GM23338 (cell line): ENCODE results near the gene NDUFS5. TPM values are rescaled to one million over a fixed set of nuclear protein-coding genes. Genes with fewer than 3 reads are reported as not detected.
A peak's percentile ranks its signal among the peaks of the same experiment; 100 is the strongest.

Source experiments
- ATAC-seq: fragments of 200-7000 bp; cut with Tn5 transposase; 3 replicates; pipeline ENCODE4 v1.9.1; 2020
- DNase-seq: peaks from one replicate; pipeline ENCODE4 v3.0.0-alpha.2; 2015; ENCODE audit warnings: low spot score
- H2AFZ ChIP-seq: fragments of 200-600 bp; sonication (generic); 2 replicates; pipeline ENCODE4 v1.8.0; 2016; ENCODE audit warnings: antibody characterized with exemption, mild to moderate bottlenecking, moderate library complexity
- H3F3A ChIP-seq: fragments of 200-600 bp; sonication (generic); replicated peaks from 2 replicates; pipeline ENCODE4 v1.8.0; 2017; ENCODE audit warnings: antibody characterized with exemption, mixed run types, low read depth
- H3K27ac ChIP-seq: fragments of 200-600 bp; sonication (generic); 2 replicates; pipeline ENCODE4 v1.6.1; 2016; ENCODE audit warnings: low read depth
- H3K27me3 ChIP-seq: fragments of 200-600 bp; sonication (generic); 2 replicates; pipeline ENCODE4 v1.8.0; 2016; ENCODE audit warnings: mild to moderate bottlenecking, mixed run types, moderate library complexity; ENCODE audit not compliant: insufficient read depth
- H3K36me3 ChIP-seq: fragments of 200-600 bp; sonication (generic); 2 replicates; pipeline ENCODE4 v1.8.0; 2016; ENCODE audit warnings: mild to moderate bottlenecking; ENCODE audit not compliant: insufficient read depth
- H3K4me1 ChIP-seq: fragments of 200-600 bp; sonication (generic); 2 replicates; pipeline ENCODE4 v1.8.0; 2016; ENCODE audit warnings: mild to moderate bottlenecking, moderate library complexity; ENCODE audit not compliant: insufficient read depth
- H3K4me2 ChIP-seq: fragments of 200-600 bp; sonication (generic); 2 replicates; pipeline ENCODE4 v1.7.1; 2017; ENCODE audit warnings: mixed run types
- H3K4me3 ChIP-seq: fragments of 200-600 bp; sonication (generic); 2 replicates; pipeline ENCODE4 v1.6.1; 2016; ENCODE audit warnings: mixed run types
- H3K79me2 ChIP-seq: fragments of 200-600 bp; sonication (generic); replicated peaks from 2 replicates; pipeline ENCODE4 v1.8.0; 2017; ENCODE audit warnings: mild to moderate bottlenecking; ENCODE audit not compliant: insufficient read depth
- H3K9me2 ChIP-seq: fragments of 200-600 bp; sonication (generic); 2 replicates; pipeline ENCODE4 v1.8.0; 2017; ENCODE audit not compliant: insufficient read depth
- H4K20me1 ChIP-seq: fragments of 200-600 bp; sonication (generic); replicated peaks from 2 replicates; pipeline ENCODE4 v1.8.0; 2017; ENCODE audit warnings: mild to moderate bottlenecking; ENCODE audit not compliant: insufficient read depth
- H3K27ac Mint-ChIP-seq: 2 replicates; pipeline ENCODE4 v1.8.0; 2020; ENCODE audit warnings: inconsistent platforms, mild to moderate bottlenecking, moderate library complexity, mixed read lengths
- H3K27me3 Mint-ChIP-seq: 3 replicates; pipeline ENCODE4 v1.8.0; 2022; ENCODE audit warnings: low read depth, mild to moderate bottlenecking, moderate library complexity, mixed read lengths, inconsistent platforms; ENCODE audit not compliant: insufficient read depth, poor library complexity
- H3K36me3 Mint-ChIP-seq: 3 replicates; pipeline ENCODE4 v1.8.0; 2021; ENCODE audit warnings: low read depth, mild to moderate bottlenecking, inconsistent platforms, moderate library complexity, mixed read lengths
- H3K4me1 Mint-ChIP-seq: 3 replicates; pipeline ENCODE4 v1.8.0; 2020; ENCODE audit warnings: mild to moderate bottlenecking, inconsistent platforms, mixed read lengths
- H3K4me3 Mint-ChIP-seq: 3 replicates; pipeline ENCODE4 v1.8.0; 2021; ENCODE audit warnings: moderate library complexity, mild to moderate bottlenecking, inconsistent platforms, mixed read lengths
- H3K9me3 Mint-ChIP-seq: 3 replicates; pipeline ENCODE4 v1.8.0; 2020; ENCODE audit warnings: moderate library complexity, mild to moderate bottlenecking, inconsistent platforms, mixed read lengths
- CREB1 ChIP-seq: fragments of 250-450 bp; sonication (Bioruptor Pico); IDR thresholded peaks from 2 replicates; pipeline ENCODE4 v1.5.0; 2020; ENCODE audit warnings: low read depth, mild to moderate bottlenecking, moderate library complexity
- CTCF ChIP-seq, 2 experiments: fragments of 200-600 bp in 1 of 2; sonication (generic) in 1 of 2; conservative IDR thresholded peaks; 2 replicates each; pipeline versions ENCODE4 v1.5.1 to v1.6.1; 2016 to 2017; ENCODE audit warnings: antibody characterized with exemption in 2 of 2, low read depth in 2 of 2, mild to moderate bottlenecking in 2 of 2, moderate library complexity in 1 of 2
- ETS1 ChIP-seq: IDR thresholded peaks from 2 replicates; pipeline ENCODE4 v1.6.1; 2016; ENCODE audit warnings: antibody characterized with exemption
- EZH2 ChIP-seq: fragments of 200-600 bp; sonication (generic); IDR thresholded peaks from one replicate; pipeline ENCODE4 v1.8.0; 2017; ENCODE audit warnings: antibody characterized with exemption, mild to moderate bottlenecking, low read depth; ENCODE audit not compliant: unreplicated experiment
- JUNB ChIP-seq: IDR thresholded peaks from one replicate; pipeline ENCODE4 v1.6.1; 2016; ENCODE audit warnings: antibody characterized with exemption; ENCODE audit not compliant: unreplicated experiment
- NANOG ChIP-seq: IDR thresholded peaks from 2 replicates; pipeline ENCODE4 v1.6.1; 2016; ENCODE audit warnings: antibody characterized with exemption, borderline replicate concordance
- REST ChIP-seq: IDR thresholded peaks from one replicate; pipeline ENCODE4 v1.6.1; 2018; ENCODE audit warnings: antibody characterized with exemption; ENCODE audit not compliant: unreplicated experiment
- ZNF331 ChIP-seq: fragments of 250-450 bp; sonication (Bioruptor Pico); IDR thresholded peaks from 2 replicates; pipeline ENCODE4 v1.5.0; 2020; ENCODE audit warnings: low read depth, mild to moderate bottlenecking, moderate library complexity
- polyA plus RNA-seq: library from polyadenylated mRNA; unstranded; fragments of >200 nt; fragmentation: Nextera tagmentation; extraction: Ambion mirVana; gene quantifications from 2 replicates; pipeline ENCODE4 v1.2.1, GENCODE V29; 2016
- total RNA-seq: library from RNA; depleted of rRNA; stranded (reverse); fragments of >200 nt; shearing (Covaris generic); gene quantifications from 2 replicates; pipeline ENCODE4 v1.2.3, GENCODE V29; 2014

The NDUFS5 gene
- total and polyA plus RNA-seq, 2 experiments from 2014 or later = 532 to 2,534 TPM

- H4K20me1 ChIP-seq = no peaks in the 10 kb centered on the region
- Mint-ChIP-seq H3K4me3 (no peak overlapping the region), H3K36me3 (peaks cover 25% of the 10 kb centered on the region), H3K27me3 (peaks cover 5% of the 10 kb centered on the region), H3K9me3 (no peaks in the 10 kb centered on the region), H3K27ac (no peak overlapping the region), H3K4me1 (peaks cover 9% of the 10 kb centered on the region; the same call in 2 of the 3 replicates)
- H2AFZ ChIP-seq = no peak overlapping the region
- no peak overlapping the region for H3K27ac ChIP-seq
- H3K79me2 ChIP-seq = no peaks in the 10 kb centered on the region
- peak; percentile 36 for DNase-seq
- no peak for TF ChIP-seq CREB1 (CRISPR knock-in tag)
- H3K9me2 ChIP-seq = no peaks in the 10 kb centered on the region
- H3K4me3 ChIP-seq = no peak overlapping the region
- peaks cover 3% of the 10 kb centered on the region; the same call in 1 of the 2 replicates for H3K4me1 ChIP-seq
- H3K4me2 ChIP-seq = no peak overlapping the region
- H3F3A ChIP-seq = no peaks in the 10 kb centered on the region
- ATAC-seq = peak; percentile 68
- H3K36me3 ChIP-seq = peaks cover 7% of the 10 kb centered on the region; the same call in 1 of the 2 replicates
- H3K27me3 ChIP-seq = no peaks in the 10 kb centered on the region
Measured at GRCh38 chr1:39044762-39045161, 18.6 kb downstream of the NDUFS5 start.

GRCh38 chr1:39045231-39045630 is 19.1 kb downstream of the NDUFS5 start:
- no peaks in the 10 kb centered on the region for H3K9me3 Mint-ChIP-seq
- H3K4me3 Mint-ChIP-seq = no peak overlapping the region
- no peak overlapping the region for H3K4me3 ChIP-seq
- no peak overlapping the region for H3K4me2 ChIP-seq
- H3F3A ChIP-seq = no peaks in the 10 kb centered on the region
- H2AFZ ChIP-seq = no peak overlapping the region
- no peaks in the 10 kb centered on the region for H4K20me1 ChIP-seq
- peaks cover 3% of the 10 kb centered on the region; the same call in 1 of the 2 replicates for H3K4me1 ChIP-seq
- ATAC-seq (no peak), DNase-seq (no peak)
- H3K27me3 ChIP-seq = no peaks in the 10 kb centered on the region
- peaks cover 5% of the 10 kb centered on the region for H3K27me3 Mint-ChIP-seq
- peaks cover 9% of the 10 kb centered on the region; the same call in 2 of the 3 replicates for H3K4me1 Mint-ChIP-seq
- H3K27ac ChIP-seq = no peak overlapping the region
- peaks cover 7% of the 10 kb centered on the region; the same call in 1 of the 2 replicates for H3K36me3 ChIP-seq
- TF ChIP-seq CREB1 (CRISPR knock-in tag) = no peak
- no peak for TF ChIP-seq NANOG
- no peak for TF ChIP-seq JUNB
- no peak for TF ChIP-seq ETS1
- no peak overlapping the region for H3K27ac Mint-ChIP-seq
- no peaks in the 10 kb centered on the region for H3K79me2 ChIP-seq
- peaks cover 25% of the 10 kb centered on the region for H3K36me3 Mint-ChIP-seq
- no peaks in the 10 kb centered on the region for H3K9me2 ChIP-seq

- H3K27me3 ChIP-seq = no peaks in the 10 kb centered on the region
- Mint-ChIP-seq H3K27me3 (peaks cover 5% of the 10 kb centered on the region), H3K36me3 (peaks cover 21% of the 10 kb centered on the region), H3K27ac (peak overlapping the region; percentile 7; the same call in 1 of the 2 replicates), H3K4me1 (peaks cover 11% of the 10 kb centered on the region; the same call in 2 of the 3 replicates), H3K9me3 (no peaks in the 10 kb centered on the region), H3K4me3 (no peak overlapping the region)
- H3K9me2 ChIP-seq = no peaks in the 10 kb centered on the region
- no peaks in the 10 kb centered on the region for H4K20me1 ChIP-seq
- no peak overlapping the region for H3K4me3 ChIP-seq
- H3K27ac ChIP-seq = no peak overlapping the region
- DNase-seq (no peak), ATAC-seq (no peak)
- no peaks in the 10 kb centered on the region for H3F3A ChIP-seq
- H3K36me3 ChIP-seq = peaks cover 3% of the 10 kb centered on the region; the same call in 1 of the 2 replicates
- no peak overlapping the region for H2AFZ ChIP-seq
- H3K79me2 ChIP-seq = no peaks in the 10 kb centered on the region
- H3K4me1 ChIP-seq = peaks cover 3% of the 10 kb centered on the region; the same call in 1 of the 2 replicates
- H3K4me2 ChIP-seq = no peak overlapping the region
- no peak for TF ChIP-seq EZH2
- no peak for TF ChIP-seq JUNB
- TF ChIP-seq REST = no peak
- no peak for TF ChIP-seq ZNF331 (CRISPR knock-in tag)
- no peak for TF ChIP-seq CTCF (conservative IDR thresholded peaks at IDR 0.05; ENCODE audit: low read depth in 2 of 2)
Measured at GRCh38 chr1:39046613-39047210, 20.6 kb downstream of the NDUFS5 start.
